Endothelial cell (in vitro differentiated cells): ENCODE data around the gene SLC24A3. TPM values are rescaled to one million over a fixed set of nuclear protein-coding genes. Genes with fewer than 3 reads are reported as not detected.

Experiments
- DNase-seq: peaks from one replicate; pipeline ENCODE4 v3.0.0; 2021; ENCODE audit warnings: low spot score
- H3K27ac Mint-ChIP-seq: one replicate; pipeline ENCODE4 v1.8.0; 2021; ENCODE audit warnings: mixed read lengths, inconsistent platforms; ENCODE audit not compliant: unreplicated experiment
- H3K27me3 Mint-ChIP-seq: one replicate; pipeline ENCODE4 v1.8.0; 2021; ENCODE audit warnings: mild to moderate bottlenecking, moderate library complexity, mixed read lengths, inconsistent platforms; ENCODE audit not compliant: unreplicated experiment
- H3K36me3 Mint-ChIP-seq: one replicate; pipeline ENCODE4 v1.8.0; 2021; ENCODE audit warnings: mild to moderate bottlenecking, low read depth, mixed read lengths, inconsistent platforms; ENCODE audit not compliant: unreplicated experiment
- H3K4me1 Mint-ChIP-seq: one replicate; pipeline ENCODE4 v1.8.0; 2021; ENCODE audit warnings: mild to moderate bottlenecking, mixed read lengths, inconsistent platforms; ENCODE audit not compliant: unreplicated experiment
- H3K4me3 Mint-ChIP-seq: one replicate; pipeline ENCODE4 v1.8.0; 2021; ENCODE audit warnings: mild to moderate bottlenecking, mixed read lengths, inconsistent platforms; ENCODE audit not compliant: unreplicated experiment
- H3K9me3 Mint-ChIP-seq: one replicate; pipeline ENCODE4 v1.8.0; 2021; ENCODE audit warnings: mixed read lengths, inconsistent platforms; ENCODE audit not compliant: unreplicated experiment
- total RNA-seq: library from RNA; stranded (reverse); fragmentation: NEBNext Ultra II Directional; extraction: Animal tissue kit (Norgen Biotek cat#: 25700); gene quantifications from one replicate; pipeline ENCODE4 v1.2.1, GENCODE V29; 2021; ENCODE audit not compliant: unreplicated experiment
- TF ChIP-seq, protein P1 (sequence below): fragments of 200-600 bp; sonication (generic); IDR thresholded peaks from one replicate; pipeline ENCODE4 v1.5.0; 2021; ENCODE audit warnings: antibody characterized with exemption; ENCODE audit not compliant: unreplicated experiment

The SLC24A3 gene
- total RNA-seq, 1 donor from 2014 or later = 0.15 TPM

DNA sequence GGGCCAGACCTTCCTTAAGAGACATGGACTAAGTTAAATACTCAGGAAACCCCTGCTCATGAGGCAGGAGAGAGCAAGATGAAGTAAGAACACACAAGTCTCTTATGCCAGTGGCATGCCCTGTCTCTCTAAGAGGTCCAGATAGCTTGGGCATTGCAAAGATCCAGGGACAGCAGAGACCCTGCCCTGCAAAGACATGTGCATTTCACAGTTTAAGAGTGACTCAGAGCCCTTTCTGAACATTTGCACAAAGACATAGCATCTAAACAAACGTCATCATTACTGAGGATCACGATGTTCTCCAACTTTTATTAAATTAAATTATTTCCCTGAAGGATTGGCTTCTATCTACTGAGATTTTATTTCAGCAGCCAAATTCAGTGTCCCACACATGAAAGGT lies 315.1 kb downstream of the SLC24A3 start:
- Mint-ChIP-seq H3K27ac (no peak overlapping the region), H3K27me3 (peaks cover 5% of the 10 kb centered on the region), H3K4me3 (no peak overlapping the region), H3K4me1 (peaks cover under 1% of the 10 kb centered on the region), H3K36me3 (no peaks in the 10 kb centered on the region), H3K9me3 (peaks cover 3% of the 10 kb centered on the region)
- DNase-seq = no peak
- TF ChIP-seq, protein P1, sequence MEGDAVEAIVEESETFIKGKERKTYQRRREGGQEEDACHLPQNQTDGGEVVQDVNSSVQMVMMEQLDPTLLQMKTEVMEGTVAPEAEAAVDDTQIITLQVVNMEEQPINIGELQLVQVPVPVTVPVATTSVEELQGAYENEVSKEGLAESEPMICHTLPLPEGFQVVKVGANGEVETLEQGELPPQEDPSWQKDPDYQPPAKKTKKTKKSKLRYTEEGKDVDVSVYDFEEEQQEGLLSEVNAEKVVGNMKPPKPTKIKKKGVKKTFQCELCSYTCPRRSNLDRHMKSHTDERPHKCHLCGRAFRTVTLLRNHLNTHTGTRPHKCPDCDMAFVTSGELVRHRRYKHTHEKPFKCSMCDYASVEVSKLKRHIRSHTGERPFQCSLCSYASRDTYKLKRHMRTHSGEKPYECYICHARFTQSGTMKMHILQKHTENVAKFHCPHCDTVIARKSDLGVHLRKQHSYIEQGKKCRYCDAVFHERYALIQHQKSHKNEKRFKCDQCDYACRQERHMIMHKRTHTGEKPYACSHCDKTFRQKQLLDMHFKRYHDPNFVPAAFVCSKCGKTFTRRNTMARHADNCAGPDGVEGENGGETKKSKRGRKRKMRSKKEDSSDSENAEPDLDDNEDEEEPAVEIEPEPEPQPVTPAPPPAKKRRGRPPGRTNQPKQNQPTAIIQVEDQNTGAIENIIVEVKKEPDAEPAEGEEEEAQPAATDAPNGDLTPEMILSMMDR = no peak

DNA sequence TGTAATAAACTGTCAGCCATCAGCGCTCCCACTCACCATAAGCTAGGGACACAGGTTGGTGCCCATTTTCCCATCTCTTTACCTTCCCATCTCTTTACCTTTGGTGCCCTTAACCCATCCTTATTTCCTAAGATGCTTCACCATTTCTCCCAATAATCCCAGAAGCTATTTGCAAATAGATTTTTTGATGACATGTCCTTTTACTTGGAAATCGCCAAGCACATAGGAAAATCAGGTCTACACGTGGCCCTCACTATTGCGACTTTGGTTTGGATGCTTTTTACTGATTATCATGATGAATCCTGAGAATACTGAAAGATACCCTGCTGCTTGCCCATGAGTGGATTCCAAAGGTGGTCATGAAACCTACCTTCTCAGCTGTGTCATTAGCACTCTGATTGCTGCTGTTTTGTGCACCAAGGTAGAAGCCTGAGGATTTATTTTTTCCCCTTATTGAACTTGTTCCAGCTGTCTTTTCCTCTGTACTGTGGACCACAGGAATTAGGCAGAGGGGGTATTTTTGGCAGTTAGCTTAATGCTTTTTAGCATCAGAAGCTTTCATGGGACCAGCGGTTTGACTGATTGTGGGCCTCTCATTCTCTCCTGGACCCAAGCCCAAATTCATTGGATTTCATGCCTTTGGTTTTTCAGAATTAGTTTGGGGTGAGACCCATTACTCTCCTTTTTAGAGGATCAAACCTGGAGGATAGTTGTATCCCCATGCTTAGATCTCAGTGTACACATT lies 316.0 kb downstream of the SLC24A3 start:
- no peak for DNase-seq
- H3K27ac Mint-ChIP-seq = no peak overlapping the region
- H3K27me3 Mint-ChIP-seq = peaks cover 5% of the 10 kb centered on the region
- H3K36me3 Mint-ChIP-seq = no peaks in the 10 kb centered on the region
- TF ChIP-seq, protein P1 = no peak
- H3K4me1 Mint-ChIP-seq = no peaks in the 10 kb centered on the region
- peaks cover 3% of the 10 kb centered on the region for H3K9me3 Mint-ChIP-seq
- no peak overlapping the region for H3K4me3 Mint-ChIP-seq

DNA sequence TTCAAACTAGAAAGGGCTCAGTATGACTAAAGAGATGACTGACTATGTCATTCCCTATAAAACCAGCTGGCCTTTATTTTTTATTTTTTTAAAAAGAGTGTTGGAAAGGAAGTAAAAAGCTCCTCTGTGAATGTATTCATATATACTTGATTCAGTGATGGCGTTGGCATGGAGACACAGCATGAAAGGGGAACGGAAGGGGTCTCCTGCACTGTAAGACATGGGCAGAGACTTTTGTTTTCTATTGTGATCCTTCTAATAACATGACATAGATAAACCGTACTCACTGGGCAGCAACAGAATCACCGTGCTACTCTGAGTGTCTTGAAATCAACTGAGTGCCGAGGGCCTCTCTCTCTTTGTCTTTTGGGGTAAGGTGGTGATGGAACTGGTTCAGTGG lies 317.6 kb downstream of the SLC24A3 start:
- peaks cover 5% of the 10 kb centered on the region for H3K27me3 Mint-ChIP-seq
- no peaks in the 10 kb centered on the region for H3K4me1 Mint-ChIP-seq
- TF ChIP-seq, protein P1 = no peak
- no peaks in the 10 kb centered on the region for H3K9me3 Mint-ChIP-seq
- H3K4me3 Mint-ChIP-seq = no peak overlapping the region
- no peak for DNase-seq
- H3K36me3 Mint-ChIP-seq = no peaks in the 10 kb centered on the region
- H3K27ac Mint-ChIP-seq = no peak overlapping the region

DNA sequence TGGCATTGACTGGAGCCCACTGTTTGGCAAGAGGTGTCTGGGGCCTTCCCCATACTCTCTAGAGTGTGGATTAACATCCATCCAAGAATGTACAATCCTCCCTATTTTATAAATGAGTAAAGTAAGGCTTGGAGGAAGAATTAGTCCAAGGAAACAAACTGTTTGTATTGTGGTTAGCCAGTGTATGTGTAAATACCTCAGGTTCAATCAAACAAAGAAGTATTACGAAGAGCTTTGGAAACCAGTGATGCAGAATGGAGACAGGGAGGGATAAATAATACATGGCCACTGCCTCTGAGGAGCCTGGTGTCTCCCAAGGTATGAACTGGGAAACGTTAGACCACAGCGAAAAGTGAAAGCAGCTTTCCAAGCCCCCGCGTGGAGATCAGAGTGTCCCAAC lies 319.0 kb downstream of the SLC24A3 start:
- TF ChIP-seq, protein P1 = no peak
- no peaks in the 10 kb centered on the region for H3K4me1 Mint-ChIP-seq
- H3K36me3 Mint-ChIP-seq = no peaks in the 10 kb centered on the region
- no peaks in the 10 kb centered on the region for H3K9me3 Mint-ChIP-seq
- H3K4me3 Mint-ChIP-seq = no peak overlapping the region
- peaks cover 3% of the 10 kb centered on the region for H3K27me3 Mint-ChIP-seq
- H3K27ac Mint-ChIP-seq = no peak overlapping the region
- no peak for DNase-seq

- H3K27me3 Mint-ChIP-seq = peaks cover 2% of the 10 kb centered on the region
- no peak overlapping the region for H3K4me3 Mint-ChIP-seq
- TF ChIP-seq, protein P1 = no peak
- DNase-seq = no peak
- H3K9me3 Mint-ChIP-seq = no peaks in the 10 kb centered on the region
- no peaks in the 10 kb centered on the region for H3K4me1 Mint-ChIP-seq
- H3K27ac Mint-ChIP-seq = no peak overlapping the region
- H3K36me3 Mint-ChIP-seq = no peaks in the 10 kb centered on the region
Measured at GRCh38 chr20:19538556-19538955, 326.1 kb downstream of the SLC24A3 start.
